SK-N-MC (cell line): ENCODE measurements around the gene KLHL6.
A peak's percentile ranks its signal among the peaks of the same experiment; 100 is the strongest.

Experiments
- DNase-seq: peaks from one replicate; pipeline ENCODE4 v3.0.0-alpha.2; 2011; ENCODE audit warnings: low read depth, low spot score
- H3K27ac ChIP-seq: fragments of 200-600 bp; sonication (generic); 2 replicates; pipeline ENCODE4 v1.5.1; 2016; ENCODE audit warnings: mixed run types
- H3K36me3 ChIP-seq: fragments of 200-600 bp; sonication (generic); 2 replicates; pipeline ENCODE4 v1.6.1; 2017; ENCODE audit warnings: antibody characterized with exemption, low read length, mixed read lengths; ENCODE audit not compliant: insufficient read depth
- H3K4me3 ChIP-seq: fragments of 200-600 bp; sonication (generic); 2 replicates; pipeline ENCODE4 v1.5.1; 2016
- H3K9ac ChIP-seq: fragments of 200-600 bp; sonication (generic); 2 replicates; pipeline ENCODE4 v1.8.0; 2017; ENCODE audit warnings: mixed run types, mixed read lengths; ENCODE audit not compliant: insufficient read length
- H3K9me3 ChIP-seq: fragments of 200-600 bp; sonication (generic); 2 replicates; pipeline ENCODE4 v1.6.1; 2017; ENCODE audit warnings: low read depth, mild to moderate bottlenecking, antibody characterized with exemption, low read length, moderate library complexity, mixed read lengths
- EZH2 ChIP-seq: fragments of 200-600 bp; sonication (generic); IDR thresholded peaks from one replicate; pipeline ENCODE4 v1.6.1; 2017; ENCODE audit warnings: antibody characterized with exemption
- FOXP2 ChIP-seq: optimal IDR thresholded peaks from 2 replicates; pipeline ENCODE3; 2011; ENCODE audit warnings: mild to moderate bottlenecking, moderate library complexity; ENCODE audit not compliant: insufficient read depth; ENCODE audit errors: extremely low read length, control extremely low read depth
- POLR2AphosphoS5 ChIP-seq: IDR thresholded peaks from 2 replicates; pipeline ENCODE4 v1.6.1; 2012; ENCODE audit warnings: mild to moderate bottlenecking, low read depth, low read length, borderline replicate concordance

KLHL6 gene

DNA sequence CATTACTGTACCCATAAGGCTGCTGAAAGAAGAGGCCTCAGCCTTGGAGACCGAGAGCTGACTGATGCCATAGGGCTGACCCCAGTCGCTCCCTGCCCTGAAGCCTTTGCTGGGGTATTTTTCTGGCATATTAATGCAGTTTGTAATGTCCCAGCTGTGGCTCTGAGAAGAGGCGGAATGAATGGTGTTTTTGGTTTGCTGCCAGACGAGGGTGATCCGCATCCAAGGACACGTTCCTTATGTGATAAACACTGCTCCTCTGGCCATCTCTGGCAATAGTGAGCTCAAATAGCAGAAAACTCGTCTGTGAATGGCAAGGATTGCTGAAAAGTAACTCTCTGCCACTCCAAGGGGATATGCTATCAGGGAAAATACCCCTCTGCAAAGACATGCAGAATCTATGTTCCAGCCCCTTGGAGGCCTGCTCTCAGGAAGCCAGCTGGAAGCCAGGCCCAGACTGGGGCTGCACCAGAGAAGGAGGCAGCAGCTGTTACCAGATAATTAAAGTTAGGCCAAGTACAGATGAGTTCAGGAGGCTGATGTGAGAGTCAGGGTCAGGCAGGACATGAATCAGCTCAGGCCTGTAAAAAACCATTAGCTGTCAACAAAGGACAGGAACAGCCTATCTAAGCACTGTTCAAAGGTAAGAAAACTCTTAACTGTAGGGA lies 28.9 kb upstream of the KLHL6 start:
- H3K9ac ChIP-seq = no peak overlapping the region
- H3K36me3 ChIP-seq = no peaks in the 10 kb centered on the region
- H3K9me3 ChIP-seq = no peaks in the 10 kb centered on the region
- DNase-seq = no peak
- H3K27ac ChIP-seq = no peak overlapping the region
- H3K4me3 ChIP-seq = no peak overlapping the region
- TF ChIP-seq EZH2 (no peak), POLR2AphosphoS5 (no peak), FOXP2 (no peak)

DNA sequence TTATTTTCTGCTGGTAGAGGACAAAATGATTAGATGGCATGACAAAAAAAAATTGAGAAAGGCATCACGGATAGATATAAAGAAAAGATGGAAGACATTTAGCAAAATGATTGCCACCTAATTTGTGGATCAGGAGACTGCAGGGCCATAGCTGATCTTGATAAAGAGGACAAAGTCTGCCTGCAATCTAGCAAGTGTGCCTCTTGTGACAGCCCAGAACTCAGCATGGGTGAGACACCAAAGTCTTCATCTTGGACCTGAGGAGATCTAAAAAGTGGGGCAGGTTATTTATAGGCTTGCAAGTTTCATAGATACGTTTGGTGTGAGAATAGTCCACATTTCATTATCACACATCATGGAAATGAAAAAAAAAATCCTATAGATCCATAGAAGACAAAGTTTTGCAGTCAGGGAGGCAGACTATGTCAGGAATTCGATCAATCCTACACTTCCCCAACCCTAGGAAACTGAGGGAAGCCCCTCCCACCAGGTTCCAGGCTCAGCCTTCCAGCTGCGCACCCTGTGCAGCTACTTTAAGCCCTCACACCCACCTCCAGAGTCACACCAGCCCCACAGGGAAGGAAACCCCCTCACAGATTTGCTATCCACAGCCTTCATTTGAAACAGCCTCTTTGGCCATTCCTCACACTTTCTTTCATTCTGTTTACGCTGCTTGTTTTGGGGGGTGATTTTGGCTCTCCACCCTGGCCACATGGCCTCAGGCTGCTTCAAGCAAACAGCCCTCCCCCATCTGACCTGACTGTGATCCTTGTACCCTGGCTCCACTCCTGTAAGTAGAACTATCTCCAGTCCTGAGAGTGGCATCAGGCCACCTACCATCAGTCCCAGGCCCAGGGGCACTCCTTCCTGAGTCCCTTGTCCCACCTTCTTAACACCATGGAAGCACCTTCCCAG lies 28.1 kb upstream of the KLHL6 start:
- Histone ChIP-seq H3K9ac (no peak overlapping the region), H3K4me3 (no peak overlapping the region), H3K36me3 (no peaks in the 10 kb centered on the region), H3K9me3 (no peaks in the 10 kb centered on the region), H3K27ac (no peak overlapping the region)
- no peak for TF ChIP-seq POLR2AphosphoS5
- no peak for TF ChIP-seq EZH2
- no peak for TF ChIP-seq FOXP2
- DNase-seq = no peak

DNA sequence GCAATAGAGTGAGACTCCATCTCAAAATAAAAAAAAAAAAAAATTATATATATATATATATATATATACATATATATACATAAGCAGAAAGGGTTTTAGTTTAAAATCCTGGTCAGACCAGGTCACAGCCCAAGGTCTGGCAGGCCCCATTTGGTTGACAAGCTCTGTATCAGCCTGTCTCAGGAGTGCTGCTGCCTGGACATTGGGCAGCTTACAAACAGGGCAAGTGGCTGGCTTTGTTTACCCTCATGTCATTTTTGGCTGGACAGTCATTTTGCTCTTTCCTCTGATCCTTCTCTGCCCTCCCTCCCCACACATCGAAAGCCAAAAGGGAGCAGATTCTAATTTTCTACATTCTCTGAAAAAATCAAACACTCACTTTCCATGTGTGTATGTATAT lies 26.7 kb upstream of the KLHL6 start:
- Histone ChIP-seq H3K9ac (no peak overlapping the region), H3K4me3 (no peak overlapping the region), H3K9me3 (no peaks in the 10 kb centered on the region), H3K27ac (no peak overlapping the region), H3K36me3 (no peaks in the 10 kb centered on the region)
- no peak for TF ChIP-seq POLR2AphosphoS5
- TF ChIP-seq FOXP2 = no peak
- TF ChIP-seq EZH2 = no peak
- no peak for DNase-seq

DNA sequence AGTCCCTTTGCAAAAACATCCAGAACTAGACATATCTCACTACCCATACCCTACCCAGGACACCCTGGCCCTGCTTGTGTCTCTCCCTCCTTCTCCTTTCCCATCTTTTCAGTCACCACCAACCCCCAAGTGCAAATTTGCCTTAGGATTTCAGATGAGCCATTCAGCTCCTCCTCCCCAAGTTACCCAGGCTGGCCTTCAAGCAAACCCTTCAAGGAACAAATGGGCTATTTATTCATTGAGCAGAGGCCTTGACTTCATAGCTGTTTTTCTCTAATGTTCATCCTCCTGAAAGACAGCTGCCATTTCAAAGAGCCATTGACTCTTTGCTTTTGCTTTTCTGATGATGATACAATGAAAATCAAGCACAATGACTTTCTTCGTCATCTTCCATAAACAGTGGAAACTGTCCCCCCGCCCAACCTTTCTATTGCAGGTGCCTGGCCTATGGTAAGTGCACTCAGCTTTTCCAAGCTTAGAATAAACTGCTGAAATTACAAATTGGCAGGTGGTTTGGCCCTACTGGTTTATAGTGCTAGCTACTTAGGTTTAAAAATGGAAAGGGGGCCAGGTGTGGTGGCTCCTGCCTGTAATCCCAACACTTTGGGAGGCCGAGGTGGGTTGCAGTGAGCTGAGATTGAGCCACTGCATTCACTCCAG lies 26.1 kb upstream of the KLHL6 start:
- TF ChIP-seq POLR2AphosphoS5 (no peak), FOXP2 (no peak), EZH2 (no peak)
- Histone ChIP-seq H3K9ac (no peak overlapping the region), H3K27ac (no peak overlapping the region), H3K4me3 (no peak overlapping the region), H3K9me3 (no peaks in the 10 kb centered on the region), H3K36me3 (no peaks in the 10 kb centered on the region)
- no peak for DNase-seq

DNA sequence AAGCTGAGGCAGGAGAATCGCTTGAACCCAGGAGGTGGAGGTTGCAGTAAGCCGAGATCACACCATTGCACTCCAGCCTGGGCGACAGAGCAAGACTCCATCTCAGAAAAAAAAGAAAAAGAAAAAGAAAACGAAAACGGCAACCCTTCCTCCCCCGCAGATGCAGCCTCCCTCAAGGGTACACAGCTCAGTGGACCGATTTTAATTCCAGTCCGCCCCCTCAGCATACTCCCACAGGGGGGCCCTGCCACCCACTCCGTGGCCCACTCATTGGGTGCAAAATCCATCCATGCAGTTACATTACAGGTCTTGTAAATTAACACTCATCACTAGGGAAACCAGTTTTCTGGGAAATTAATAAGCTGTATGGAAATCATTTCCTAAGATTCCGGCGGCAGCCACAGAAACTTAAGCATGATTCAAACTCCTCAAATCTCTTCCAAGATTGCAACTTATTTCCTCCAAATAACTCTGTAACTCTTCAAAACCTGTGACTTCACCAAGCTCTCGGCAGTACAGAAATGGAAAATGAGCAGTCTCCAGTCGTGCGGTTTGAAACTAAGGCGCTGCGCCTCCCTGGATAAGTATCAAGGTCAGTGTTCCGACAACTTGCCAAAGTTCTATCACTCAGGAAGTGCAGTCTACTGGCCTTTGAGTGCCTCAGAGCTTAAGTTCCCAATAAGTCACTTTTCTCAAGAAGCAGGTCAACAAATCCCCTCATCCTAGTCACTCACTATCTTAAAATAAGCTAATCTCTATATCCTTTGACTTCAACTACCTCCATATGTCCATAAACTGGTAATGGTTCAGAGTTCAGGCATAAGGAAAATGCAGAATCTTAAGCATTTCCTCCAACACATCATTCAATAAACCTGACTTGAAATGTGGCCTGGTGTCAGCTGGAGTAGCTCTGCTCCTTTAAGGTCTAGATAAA lies 24.7 kb upstream of the KLHL6 start:
- no peak overlapping the region for H3K27ac ChIP-seq

DNA sequence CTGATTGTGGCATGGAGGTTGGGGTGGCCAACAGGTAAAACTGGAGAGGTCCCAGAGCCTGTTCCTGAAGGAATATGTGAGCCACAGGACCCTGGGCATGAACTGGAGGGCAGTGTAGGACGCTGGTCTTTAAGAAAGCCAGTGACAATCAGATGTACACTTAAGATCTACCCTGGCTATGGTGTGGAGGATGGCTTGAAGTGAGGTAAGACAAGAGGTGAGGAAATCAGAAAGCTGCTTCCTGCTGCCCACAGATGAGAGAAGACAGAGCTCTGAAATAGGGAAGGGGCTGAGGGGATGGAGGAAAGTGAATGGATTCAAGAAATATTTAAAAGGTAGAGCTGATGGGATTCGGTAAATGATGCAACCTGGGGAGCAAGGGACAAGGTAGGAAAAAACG lies 22.7 kb upstream of the KLHL6 start:
- DNase-seq = no peak
- H3K27ac ChIP-seq = no peak overlapping the region
- no peaks in the 10 kb centered on the region for H3K9me3 ChIP-seq
- no peak overlapping the region for H3K9ac ChIP-seq
- no peaks in the 10 kb centered on the region for H3K36me3 ChIP-seq
- TF ChIP-seq EZH2 = no peak
- no peak for TF ChIP-seq POLR2AphosphoS5
- TF ChIP-seq FOXP2 = no peak
- H3K4me3 ChIP-seq = no peak overlapping the region

More for the DNA sequence above, 24.7 kb upstream of the KLHL6 start:
- no peak for DNase-seq
- H3K9me3 ChIP-seq = no peaks in the 10 kb centered on the region
- no peak overlapping the region for H3K9ac ChIP-seq
- no peak for TF ChIP-seq POLR2AphosphoS5
- no peak for TF ChIP-seq EZH2
- no peak for TF ChIP-seq FOXP2
- no peak overlapping the region for H3K4me3 ChIP-seq
- no peaks in the 10 kb centered on the region for H3K36me3 ChIP-seq

DNA sequence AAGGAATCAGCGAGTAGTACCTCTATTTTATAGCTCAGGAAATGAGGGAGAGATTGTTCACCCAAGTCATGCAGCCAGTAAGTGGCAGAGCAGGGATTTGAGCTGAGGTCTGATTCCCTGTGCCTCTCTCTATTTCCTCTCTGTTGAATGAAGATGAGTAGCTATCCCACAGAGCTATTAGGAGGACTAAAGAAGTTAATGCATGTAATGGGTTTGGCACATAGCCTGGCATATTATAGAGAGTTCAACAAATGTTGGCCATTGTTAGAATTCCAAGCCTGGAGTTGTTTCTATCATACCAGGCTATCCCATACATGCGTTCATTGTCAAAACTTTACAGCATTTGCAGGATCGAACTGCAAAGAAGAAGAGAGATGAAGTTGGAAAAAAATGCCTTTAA lies 21.8 kb upstream of the KLHL6 start:
- Histone ChIP-seq H3K4me3 (no peak overlapping the region), H3K9ac (no peak overlapping the region), H3K9me3 (no peaks in the 10 kb centered on the region), H3K36me3 (no peaks in the 10 kb centered on the region), H3K27ac (no peak overlapping the region)
- peak; percentile 10 for DNase-seq
- TF ChIP-seq POLR2AphosphoS5 (no peak), EZH2 (no peak), FOXP2 (no peak)
